Aorta (tissue), 5 donors: ENCODE measurements around the gene HESX1. TPM values are rescaled to one million over a fixed set of nuclear protein-coding genes. Genes with fewer than 3 reads are reported as not detected.

Experiments used
- ATAC-seq: fragments of 200-7000 bp; cut with Tn5 transposase; one replicate; pipeline ENCODE4 v1.9.1; 2022; ENCODE audit warnings: moderate library complexity; ENCODE audit not compliant: low FRiP score
- DNase-seq, 2 donors: peaks; one replicate each; pipeline ENCODE4 v3.0.0-alpha.2; 2020
- H3K27ac ChIP-seq, 2 donors: one replicate each; pipeline ENCODE4 v1.5.1; 2013; ENCODE audit warnings: low read length in 2 of 2, mild to moderate bottlenecking in 2 of 2, moderate library complexity in 2 of 2, control low read depth in 1 of 2, inconsistent platforms in 1 of 2, low read depth in 1 of 2
- H3K27me3 ChIP-seq, 2 donors: one replicate each; pipeline ENCODE4 v1.6.1; 2013; ENCODE audit warnings: control low read depth in 1 of 2, low read length in 1 of 2, mild to moderate bottlenecking in 1 of 2, moderate library complexity in 1 of 2; ENCODE audit not compliant: insufficient read depth in 2 of 2, control insufficient read depth in 1 of 2
- H3K36me3 ChIP-seq, 2 donors: one replicate each; pipeline ENCODE4 v1.6.1; 2013; ENCODE audit warnings: control low read depth in 1 of 2, low read length in 1 of 2, mild to moderate bottlenecking in 1 of 2; ENCODE audit not compliant: insufficient read depth in 2 of 2, control insufficient read depth in 1 of 2
- H3K4me1 ChIP-seq, 2 donors: one replicate each; pipeline ENCODE4 v1.6.1; 2013; ENCODE audit warnings: low read length in 2 of 2, control low read depth in 1 of 2, mild to moderate bottlenecking in 1 of 2, moderate library complexity in 1 of 2; ENCODE audit not compliant: insufficient read depth in 2 of 2, control insufficient read depth in 1 of 2
- H3K4me3 ChIP-seq, 2 donors: one replicate each; pipeline ENCODE4 v1.5.1; 2013; ENCODE audit warnings: low read length in 2 of 2, control low read depth in 1 of 2, mild to moderate bottlenecking in 1 of 2
- H3K9me3 ChIP-seq: one replicate; pipeline ENCODE4 v1.6.1; 2013; ENCODE audit warnings: mild to moderate bottlenecking, low read length; ENCODE audit not compliant: control insufficient read depth
- WGBS, 2 donors: extraction: QIAGEN DNeasy Blood & Tissue Kit; methylation state at CpG; one replicate each; pipeline ENCODE4 v1.1.7; 2013; 5-methylcytosine and 5-hydroxymethylcytosine counted together
- intact Hi-C, 2 donors: fragments of 100-400 bp; cut with DNase I; formaldehyde crosslinking; loops; one replicate each; pipeline versions ENCODE4 v1.14.2 to v1.15.0; 2022
- polyA plus RNA-seq, 2 donors: library from polyadenylated mRNA; stranded (reverse); fragments of 200-250 nt; gene quantifications; one replicate each; pipeline ENCODE4 v1.2.3, GENCODE V29; 2013
- total RNA-seq, 2 donors: library from RNA; stranded (reverse); fragmentation: NEBNext Ultra II Directional; extraction: Animal tissue kit (Norgen Biotek cat#: 25700); gene quantifications; one replicate each; pipeline ENCODE4 v1.2.1, GENCODE V29; 2021
- donor health status: healthy with polysubstance abuse.
- donor health status: Bipolar disorder and iron deficiency.
- donor health status: DM: no; HTN: no; CAD: no.
- donor health status: DM: no; HTN: no; CAD: no.
- donor health status: DM: yes; HTN: yes; CAD: no.

The HESX1 gene
- total and polyA plus RNA-seq, 4 donors = 0.36 to 1.9 (median 1.3) TPM

- Histone ChIP-seq H3K9me3 (no peaks in the 10 kb centered on the region), H3K4me3 (no peak overlapping the region), H3K4me1 (no peaks in the 10 kb centered on the region), H3K27ac (no peak overlapping the region), H3K27me3 (no peaks in the 10 kb centered on the region), H3K36me3 (peaks cover 0 to 3% of the 10 kb centered on the region in 2 donors)
- WGBS, 2 donors = 67 to 71% methylated on average over 3 of the region's 3 CpGs
- intact Hi-C loops = no loop called here
- ATAC-seq = no peak
- DNase-seq = no peak
These were observed 44.5 kb downstream of the HESX1 start for GRCh38 chr3:57155310-57155643.

DNA sequence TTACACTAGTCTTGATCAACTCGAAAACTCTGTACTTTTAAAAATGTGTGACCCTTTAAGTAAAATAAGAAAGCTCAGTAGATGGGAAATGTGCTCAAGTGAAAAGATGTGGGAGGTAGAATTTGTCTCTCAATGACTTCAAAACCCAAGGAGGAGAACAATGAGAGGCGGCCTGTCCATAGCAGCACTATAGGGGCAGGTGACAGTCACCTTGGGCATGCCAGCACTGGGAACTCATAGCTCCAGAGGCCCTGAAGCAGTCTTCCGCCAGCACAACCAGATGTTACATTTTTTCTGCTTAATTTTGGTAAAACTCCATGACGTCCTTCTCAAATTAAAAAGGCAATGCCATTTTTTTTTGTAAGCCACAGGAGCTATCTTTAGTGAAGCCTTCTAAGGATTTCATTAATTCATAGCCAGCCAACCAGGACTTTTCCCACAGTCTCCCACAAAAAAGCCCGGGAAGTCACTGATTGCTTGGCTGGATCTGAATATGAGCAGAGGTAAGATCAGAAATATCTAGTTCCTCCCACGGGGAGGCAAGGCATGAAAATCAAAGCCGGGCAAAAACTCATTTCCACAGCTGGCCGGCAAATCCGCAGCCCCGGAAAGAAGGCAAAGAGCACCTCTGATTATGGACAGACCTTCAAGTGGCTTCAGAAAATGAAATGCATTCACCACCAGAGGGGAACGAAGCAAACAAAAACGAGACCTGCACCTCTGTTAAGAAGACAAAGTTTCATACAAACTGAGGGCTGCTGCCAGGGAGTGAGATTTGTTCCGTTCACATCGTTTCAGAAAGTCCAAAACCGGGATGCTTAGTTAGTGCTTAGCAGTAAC, 45.1 kb downstream of the HESX1 start:
- H3K4me3 ChIP-seq = no peak overlapping the region
- ATAC-seq (no peak), DNase-seq (no peak)
- peaks cover 0 to 3% of the 10 kb centered on the region in 2 donors for H3K36me3 ChIP-seq
- H3K4me1 ChIP-seq = no peaks in the 10 kb centered on the region
- intact Hi-C loops = no loop called here
- WGBS, 2 donors = 40 to 46% methylated on average over 15 of the region's 15 CpGs
- H3K27me3 ChIP-seq = no peaks in the 10 kb centered on the region
- no peak overlapping the region for H3K27ac ChIP-seq
- H3K9me3 ChIP-seq = no peaks in the 10 kb centered on the region

DNA sequence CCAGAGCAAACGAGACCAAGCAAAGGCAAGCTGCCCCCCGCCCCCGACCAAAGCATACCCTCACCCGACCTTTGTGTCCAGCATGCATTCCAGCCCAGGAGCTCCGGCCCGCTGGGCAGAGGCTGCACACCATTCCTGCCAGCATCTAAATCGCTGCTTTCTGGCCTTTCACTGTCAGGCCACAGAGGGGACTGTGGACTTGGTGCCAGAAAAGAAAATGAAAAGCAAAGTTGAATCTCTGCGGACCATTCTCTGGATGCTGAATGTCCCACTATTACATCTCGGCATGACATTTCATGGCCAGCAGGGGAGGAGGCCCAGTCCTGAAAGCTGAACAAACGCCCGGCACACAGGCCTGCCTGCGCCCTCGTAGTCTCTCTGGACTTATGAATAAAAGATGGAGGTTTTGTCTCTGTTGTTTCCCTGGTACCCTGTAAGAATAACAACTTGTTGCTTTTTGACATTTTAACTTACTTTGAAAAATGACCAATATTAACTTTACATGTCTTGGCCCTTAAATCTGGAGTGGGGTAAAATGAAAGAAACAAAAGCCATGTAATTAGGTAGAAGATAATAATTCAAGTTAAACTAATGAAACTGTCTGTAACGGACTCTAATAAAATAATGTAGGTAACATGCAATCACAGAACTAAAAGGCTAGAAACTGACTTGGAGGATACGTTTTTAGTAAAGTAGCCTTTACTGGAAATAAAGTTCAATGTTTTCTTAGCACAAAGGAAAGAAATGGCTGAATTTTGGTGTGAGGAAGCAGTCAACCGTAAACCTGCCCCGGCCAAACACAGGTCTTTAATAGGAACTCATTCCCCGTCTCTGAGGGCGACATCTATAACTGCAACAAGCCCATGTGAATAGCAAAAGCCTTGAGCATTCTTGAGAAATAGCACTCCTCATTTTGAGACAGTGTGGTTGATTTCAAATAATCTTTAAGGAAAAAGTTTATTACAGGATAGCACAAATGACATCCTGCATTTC, 47.3 kb downstream of the HESX1 start:
- intact Hi-C loops = no loop called here
- 39 to 44% methylated on average over 19 of the region's 19 CpGs for WGBS, 2 donors
- DNase-seq (no peak), ATAC-seq (peak; percentile 64)
- H3K9me3 ChIP-seq = no peaks in the 10 kb centered on the region
- no peak overlapping the region for H3K4me3 ChIP-seq
- H3K36me3 ChIP-seq = peaks cover 0 to 3% of the 10 kb centered on the region in 2 donors
- no peaks in the 10 kb centered on the region for H3K27me3 ChIP-seq
- no peaks in the 10 kb centered on the region for H3K4me1 ChIP-seq
- H3K27ac ChIP-seq = no peak overlapping the region

DNA sequence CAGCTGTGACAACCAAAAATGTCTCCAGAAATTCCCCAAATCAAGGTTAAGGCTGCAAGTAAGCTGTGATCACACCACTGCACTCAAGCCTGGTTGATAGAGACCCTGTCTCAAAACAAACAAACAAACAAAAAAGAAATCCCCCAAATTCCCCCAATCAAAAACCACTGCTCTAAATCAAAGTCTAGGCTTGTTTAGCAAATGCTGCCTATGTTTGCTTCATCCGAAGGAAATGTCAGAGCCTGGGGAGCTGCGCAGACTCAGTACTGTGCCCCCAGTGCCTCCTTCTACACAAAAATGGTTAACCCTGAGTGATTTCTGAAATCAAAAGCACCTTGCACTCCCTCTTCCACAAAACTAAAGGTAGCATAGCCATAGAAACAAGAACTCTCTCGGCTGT, 48.0 kb downstream of the HESX1 start:
- Histone ChIP-seq H3K36me3 (peaks cover 0 to 3% of the 10 kb centered on the region in 2 donors), H3K27me3 (no peaks in the 10 kb centered on the region), H3K27ac (no peak overlapping the region), H3K4me3 (no peak overlapping the region), H3K4me1 (no peaks in the 10 kb centered on the region), H3K9me3 (no peaks in the 10 kb centered on the region)
- DNase-seq (no peak), ATAC-seq (no peak)
- intact Hi-C loops = no loop called here
- 50 to 57% methylated on average over 3 of the region's 3 CpGs for WGBS, 2 donors

GRCh38 chr3:57151021-57151449, 48.7 kb downstream of the HESX1 start:
- no peaks in the 10 kb centered on the region for H3K27me3 ChIP-seq
- no peaks in the 10 kb centered on the region for H3K4me1 ChIP-seq
- WGBS, 2 donors = 68 to 73% methylated on average over 2 of the region's 2 CpGs
- H3K36me3 ChIP-seq = peaks cover 0 to 3% of the 10 kb centered on the region in 2 donors
- DNase-seq (no peak), ATAC-seq (no peak)
- H3K27ac ChIP-seq = no peak overlapping the region
- no peak overlapping the region for H3K4me3 ChIP-seq
- intact Hi-C loops = no loop called here
- H3K9me3 ChIP-seq = no peaks in the 10 kb centered on the region

DNA sequence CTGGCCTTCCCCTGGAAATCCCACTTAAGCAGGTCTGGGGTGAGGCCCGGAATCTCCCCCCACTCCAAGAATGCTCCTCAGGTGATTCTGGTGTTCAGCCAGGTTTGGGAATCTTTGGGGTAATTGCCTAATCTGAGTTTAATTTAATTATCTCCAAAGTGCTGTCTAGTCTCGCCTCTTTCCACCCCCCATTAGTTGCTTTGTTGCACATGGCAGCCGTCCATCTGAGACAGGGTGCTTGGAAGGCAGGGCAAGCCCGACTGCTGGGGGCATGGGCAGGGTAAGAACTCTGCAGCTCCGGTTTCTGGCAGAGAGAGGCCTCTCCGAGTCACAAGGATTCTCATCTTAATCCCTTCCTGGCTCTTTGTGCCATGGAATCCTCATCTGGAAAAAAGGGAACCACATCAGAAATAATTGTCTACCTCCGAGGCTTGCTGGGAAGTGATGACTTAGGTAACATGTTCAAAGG, 49.6 kb downstream of the HESX1 start:
- DNase-seq (no peak), ATAC-seq (no peak)
- intact Hi-C loops = no loop called here
- 46 to 50% methylated on average over 7 of the region's 7 CpGs for WGBS, 2 donors
- Histone ChIP-seq H3K36me3 (peaks cover 0 to 3% of the 10 kb centered on the region in 2 donors), H3K4me1 (no peaks in the 10 kb centered on the region), H3K4me3 (no peak overlapping the region), H3K27me3 (no peaks in the 10 kb centered on the region), H3K9me3 (no peaks in the 10 kb centered on the region), H3K27ac (no peak overlapping the region)

Other genes with a start within 250 kb of the HESX1 start
- not detected for gene SPATA12, start 139.3 kb downstream of the HESX1 start, total RNA-seq
- not detected for gene SPATA12, start 139.3 kb downstream of the HESX1 start, polyA plus RNA-seq
- 10 to 100 TPM in 1 of 2 donors, 1 to 10 TPM in 1; 4.3 to 17.0 TPM for gene IL17RD, start 34.6 kb downstream of the HESX1 start, total RNA-seq
- under 1 TPM; 0.63 to 0.64 TPM for gene IL17RD, start 34.6 kb downstream of the HESX1 start, polyA plus RNA-seq
- gene APPL1, start 27.8 kb upstream of the HESX1 start, total RNA-seq = 10 to 100 TPM; 40.6 to 54.7 TPM
- gene APPL1, start 27.8 kb upstream of the HESX1 start, polyA plus RNA-seq = 10 to 100 TPM; 13.1 to 13.4 TPM
- gene ASB14, start 92.7 kb upstream of the HESX1 start, total RNA-seq = not detected
- under 1 TPM in 1 of 2 donors, not detected in 1; 0.08 TPM for gene ASB14, start 92.7 kb upstream of the HESX1 start, polyA plus RNA-seq